Subcutaneous adipose tissue (tissue), 4 donors: ENCODE measurements around the gene EXOC2. TPM values are rescaled to one million over a fixed set of nuclear protein-coding genes. Genes with fewer than 3 reads are reported as not detected.

Experiments
- total RNA-seq, 4 donors: library from RNA; depleted of rRNA; stranded (reverse); fragments of >200 nt; gene quantifications; one replicate each; pipeline ENCODE4 v1.1.0, GENCODE V29; 2016
- TF ChIP-seq, protein P1 (sequence below): fragments of 450-650 bp; IDR thresholded peaks from one replicate; pipeline ENCODE4 v1.5.1; 2016; ENCODE audit warnings: low read depth, mild to moderate bottlenecking, control low read depth, antibody characterized with exemption, moderate library complexity

Gene EXOC2
- total RNA-seq, 4 donors from 2014 or later, result 18.9 to 28.4 (median 20.2) TPM

DNA sequence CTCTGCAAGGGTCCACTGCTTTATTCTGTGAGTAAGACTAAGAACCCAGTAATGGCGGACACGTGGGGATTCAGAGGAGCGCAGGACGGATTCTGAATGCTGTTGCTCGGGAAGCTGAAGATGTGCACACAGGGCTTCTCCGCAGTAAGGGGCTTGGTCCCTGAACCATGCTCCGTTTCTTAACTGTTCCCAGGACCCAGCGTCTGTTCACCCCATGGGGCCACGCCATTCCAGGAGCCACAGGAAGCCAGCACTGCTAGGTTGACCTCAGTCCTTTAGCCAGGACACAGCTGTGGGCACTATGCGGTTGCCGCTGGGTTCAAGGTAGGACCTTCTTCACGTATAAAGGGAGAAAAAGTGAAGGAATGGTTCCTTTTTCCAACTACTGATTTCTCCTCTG, 241.6 kb downstream of the EXOC2 start:
- TF ChIP-seq, protein P1, sequence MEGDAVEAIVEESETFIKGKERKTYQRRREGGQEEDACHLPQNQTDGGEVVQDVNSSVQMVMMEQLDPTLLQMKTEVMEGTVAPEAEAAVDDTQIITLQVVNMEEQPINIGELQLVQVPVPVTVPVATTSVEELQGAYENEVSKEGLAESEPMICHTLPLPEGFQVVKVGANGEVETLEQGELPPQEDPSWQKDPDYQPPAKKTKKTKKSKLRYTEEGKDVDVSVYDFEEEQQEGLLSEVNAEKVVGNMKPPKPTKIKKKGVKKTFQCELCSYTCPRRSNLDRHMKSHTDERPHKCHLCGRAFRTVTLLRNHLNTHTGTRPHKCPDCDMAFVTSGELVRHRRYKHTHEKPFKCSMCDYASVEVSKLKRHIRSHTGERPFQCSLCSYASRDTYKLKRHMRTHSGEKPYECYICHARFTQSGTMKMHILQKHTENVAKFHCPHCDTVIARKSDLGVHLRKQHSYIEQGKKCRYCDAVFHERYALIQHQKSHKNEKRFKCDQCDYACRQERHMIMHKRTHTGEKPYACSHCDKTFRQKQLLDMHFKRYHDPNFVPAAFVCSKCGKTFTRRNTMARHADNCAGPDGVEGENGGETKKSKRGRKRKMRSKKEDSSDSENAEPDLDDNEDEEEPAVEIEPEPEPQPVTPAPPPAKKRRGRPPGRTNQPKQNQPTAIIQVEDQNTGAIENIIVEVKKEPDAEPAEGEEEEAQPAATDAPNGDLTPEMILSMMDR, result no peak

DNA sequence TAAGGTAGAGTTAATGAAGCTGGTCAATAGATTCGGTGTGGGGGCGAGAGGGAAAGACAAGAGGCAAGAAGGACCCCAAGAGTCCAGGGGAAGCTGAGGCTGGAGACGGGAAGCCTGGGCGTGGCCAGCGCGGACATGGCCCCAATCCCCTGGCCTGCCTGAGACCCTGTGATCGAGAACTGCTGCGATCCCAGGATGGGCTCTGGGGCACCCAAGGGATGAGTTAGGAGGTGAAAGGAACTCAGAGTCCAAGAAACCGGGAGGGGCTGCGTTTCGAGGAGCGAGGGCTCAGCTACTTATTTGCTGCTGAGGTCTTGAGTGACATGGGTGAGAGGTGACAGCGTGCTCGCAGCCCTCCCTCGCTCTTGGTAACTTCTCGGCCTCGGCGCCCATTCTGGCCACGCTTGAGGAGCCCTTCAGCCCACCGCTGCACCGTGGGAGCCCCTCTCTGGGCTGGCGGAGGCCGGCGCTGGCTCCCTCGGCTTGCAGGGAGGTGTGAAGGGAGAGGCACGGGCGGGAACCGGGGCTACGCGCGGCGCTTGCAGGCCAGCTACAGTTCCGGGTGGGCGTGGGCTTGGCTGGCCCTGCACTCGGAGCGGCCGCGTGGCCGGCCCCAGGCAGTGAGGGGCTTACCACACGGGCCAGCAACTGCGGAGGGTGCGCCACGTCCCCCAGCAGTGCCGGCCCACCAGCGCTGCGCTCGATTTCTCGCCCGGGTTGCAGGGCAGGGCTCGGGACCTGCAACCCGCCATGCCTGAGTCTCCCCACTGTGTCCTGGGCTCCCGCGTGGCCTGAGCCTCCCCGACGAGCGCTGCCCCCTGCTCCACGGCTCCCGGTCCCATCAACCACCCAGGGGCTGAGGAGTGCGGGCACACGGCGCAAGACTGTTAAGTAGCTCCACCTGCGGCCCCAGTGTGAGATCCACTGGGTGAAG, 243.2 kb downstream of the EXOC2 start:
- TF ChIP-seq, protein P1, result no peak

- TF ChIP-seq, protein P1, result no peak
These were observed 243.9 kb downstream of the EXOC2 start for GRCh38 chr6:449057-449430.

DNA sequence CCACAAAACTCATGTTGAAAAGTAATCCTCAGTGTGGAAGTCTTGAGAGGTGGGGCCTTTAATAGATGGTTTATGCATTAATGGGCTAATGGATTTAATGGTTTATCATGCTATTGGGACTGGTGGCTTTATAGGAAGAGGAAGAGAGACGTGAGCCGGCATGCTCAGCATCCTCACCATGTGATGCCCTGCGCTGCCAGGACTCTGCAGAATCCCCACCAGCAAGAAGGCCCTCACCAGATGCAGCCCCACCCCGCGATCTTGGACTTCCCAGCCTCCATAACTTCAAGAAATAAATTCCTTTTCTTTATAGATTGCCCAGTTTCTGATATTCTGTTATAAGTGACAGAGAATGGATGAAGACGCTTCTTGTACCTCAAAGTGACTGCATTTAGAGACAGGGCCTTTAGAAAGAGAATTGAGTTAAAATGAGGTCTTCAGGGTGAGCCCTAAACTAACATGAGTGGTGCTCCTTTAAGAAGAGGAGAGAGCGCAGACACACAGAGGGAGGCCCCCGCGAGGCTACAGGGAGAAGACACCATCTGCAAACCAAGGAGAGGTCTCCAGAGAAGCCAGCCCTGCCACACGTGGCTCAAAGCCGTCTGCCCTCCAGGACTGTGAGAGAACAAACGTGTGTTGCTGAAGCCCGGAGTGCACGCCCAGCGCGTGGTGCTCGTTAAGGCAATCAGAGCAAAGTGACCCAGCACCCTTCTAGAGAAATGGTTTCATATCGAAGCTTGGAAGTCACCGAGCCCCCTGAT, 244.5 kb downstream of the EXOC2 start:
- TF ChIP-seq, protein P1, result no peak

DNA sequence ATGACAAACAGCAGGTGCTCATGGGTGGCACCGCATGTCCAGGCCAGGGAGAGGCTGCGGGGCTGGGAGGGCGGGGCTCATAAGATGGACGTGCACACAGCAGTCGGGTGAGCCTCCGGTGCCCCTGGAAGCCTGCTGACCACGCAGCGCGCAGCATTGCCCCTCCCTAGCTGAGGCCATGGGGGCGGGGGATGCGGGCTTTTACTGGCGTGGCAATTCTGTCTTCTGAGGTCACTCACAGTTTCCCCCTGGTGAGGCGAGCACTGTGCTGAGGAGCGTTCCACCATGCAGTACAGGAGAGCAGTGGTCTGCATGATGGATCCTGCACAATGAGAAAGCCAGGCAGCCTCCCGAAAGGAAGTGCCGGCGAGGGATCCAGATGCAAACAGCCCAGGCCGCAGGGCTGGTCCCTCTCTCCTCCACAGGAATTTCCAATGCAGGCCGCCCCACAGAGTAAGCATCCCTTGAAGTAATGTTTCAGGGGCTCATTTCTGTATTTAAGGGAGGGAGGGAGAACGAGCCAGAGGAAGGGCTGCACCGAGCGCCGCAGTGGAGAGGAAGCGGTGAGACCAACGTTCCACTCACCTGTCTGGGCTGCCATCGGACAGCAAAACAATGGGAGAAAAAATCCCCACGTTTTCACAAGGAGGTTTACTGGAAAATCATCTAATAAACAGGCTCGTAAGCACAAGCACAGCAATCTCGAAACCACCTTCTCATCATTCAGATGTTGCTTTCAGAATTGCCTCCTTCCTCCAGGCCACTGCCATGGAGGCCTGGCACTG, 245.4 kb downstream of the EXOC2 start:
- TF ChIP-seq, protein P1, result no peak

DNA sequence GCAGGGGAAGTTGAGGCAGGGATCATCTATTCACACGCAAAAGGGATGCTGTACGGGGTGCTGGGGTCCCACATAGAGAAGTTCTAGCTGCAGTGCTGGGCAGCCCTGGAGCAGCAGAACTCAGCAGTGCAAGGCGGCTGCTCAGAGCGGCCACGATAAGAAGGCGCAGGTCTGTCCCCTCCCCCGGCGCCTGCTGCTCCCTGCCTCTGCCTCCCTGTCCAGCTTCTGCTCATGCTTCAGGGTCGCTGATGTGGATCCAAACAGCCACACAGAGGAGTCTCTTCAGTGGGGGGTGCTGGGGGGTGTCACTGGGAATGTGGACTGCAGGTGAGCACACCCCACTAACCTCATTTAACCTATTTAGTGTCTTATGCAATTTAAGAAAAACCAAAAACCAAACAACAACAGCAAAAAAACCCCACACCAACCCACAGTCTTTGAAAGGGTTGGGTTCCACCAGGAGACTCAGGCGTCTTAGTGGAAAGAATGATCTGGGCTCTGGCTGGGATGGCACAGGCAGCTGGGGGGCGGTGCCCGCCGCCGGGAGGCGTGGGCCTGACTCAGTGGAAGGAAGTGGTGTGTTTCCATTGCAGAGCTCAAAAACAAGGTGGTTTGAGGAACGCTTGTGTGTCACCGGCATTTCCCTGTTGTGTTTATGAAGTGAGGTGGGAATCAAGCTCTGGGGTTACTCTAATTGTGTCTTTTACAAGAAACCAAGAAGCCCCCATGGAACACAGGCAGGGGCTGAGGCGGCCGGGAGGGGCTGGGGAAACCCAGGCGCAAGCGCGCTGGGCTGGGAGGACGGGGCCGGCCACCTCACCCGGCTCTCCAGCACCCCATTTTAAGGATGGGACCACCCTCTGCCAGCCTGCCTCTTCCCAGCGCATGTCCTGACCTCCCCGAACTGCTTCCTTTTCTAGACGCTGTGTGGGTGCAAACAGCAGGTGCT, 246.2 kb downstream of the EXOC2 start:
- TF ChIP-seq, protein P1, result no peak
